Effector memory CD4-positive, alpha-beta T cell (primary cell): ENCODE results near the gene DGKG.

ENCODE experiments used
- DNase-seq, 3 donors: peaks; one replicate each; pipeline ENCODE4 v3.0.0-alpha.2; 2020
- H3K27ac ChIP-seq: 2 replicates; pipeline ENCODE4 v1.7.0; 2013; ENCODE audit warnings: mild to moderate bottlenecking, low read length, moderate library complexity; ENCODE audit not compliant: insufficient read depth, poor library complexity, severe bottlenecking
- H3K27me3 ChIP-seq: replicated peaks from 2 replicates; pipeline ENCODE4 v1.7.0; 2013; ENCODE audit warnings: mild to moderate bottlenecking, low read length; ENCODE audit not compliant: insufficient read depth, control insufficient read depth, poor library complexity, severe bottlenecking
- H3K36me3 ChIP-seq: 2 replicates; pipeline ENCODE4 v1.7.0; 2013; ENCODE audit warnings: mild to moderate bottlenecking, low read length, moderate library complexity; ENCODE audit not compliant: control insufficient read depth, insufficient read depth
- H3K4me1 ChIP-seq: 2 replicates; pipeline ENCODE4 v1.7.0; 2013; ENCODE audit warnings: low read length, mild to moderate bottlenecking; ENCODE audit not compliant: control insufficient read depth, insufficient read depth, poor library complexity, severe bottlenecking
- H3K4me3 ChIP-seq: 2 replicates; pipeline ENCODE4 v1.7.0; 2013; ENCODE audit warnings: low read length, low read depth, mild to moderate bottlenecking; ENCODE audit not compliant: insufficient read depth, poor library complexity, severe bottlenecking
- H3K9me3 ChIP-seq: 2 replicates; pipeline ENCODE4 v1.7.0; 2013; ENCODE audit warnings: mild to moderate bottlenecking, low read length, moderate library complexity; ENCODE audit not compliant: control insufficient read depth

The DGKG gene

GRCh38 chr3:186181901-186182300, 180.1 kb downstream of the DGKG start:
- Histone ChIP-seq H3K4me3 (no peak overlapping the region), H3K36me3 (no peaks in the 10 kb centered on the region), H3K9me3 (no peaks in the 10 kb centered on the region), H3K27me3 (no peaks in the 10 kb centered on the region), H3K4me1 (peaks cover 9% of the 10 kb centered on the region), H3K27ac (no peak overlapping the region)
- no peak for DNase-seq

- Histone ChIP-seq H3K9me3 (no peaks in the 10 kb centered on the region), H3K27ac (no peak overlapping the region), H3K4me1 (peaks cover 9% of the 10 kb centered on the region), H3K36me3 (no peaks in the 10 kb centered on the region), H3K4me3 (no peak overlapping the region), H3K27me3 (no peaks in the 10 kb centered on the region)
- no peak for DNase-seq
Measured at GRCh38 chr3:186180891-186181481, 181.0 kb downstream of the DGKG start.

GRCh38 chr3:186180151-186180550, 181.9 kb downstream of the DGKG start:
- Histone ChIP-seq H3K27ac (no peak overlapping the region), H3K36me3 (no peaks in the 10 kb centered on the region), H3K4me1 (peaks cover 6% of the 10 kb centered on the region), H3K27me3 (no peaks in the 10 kb centered on the region), H3K9me3 (no peaks in the 10 kb centered on the region), H3K4me3 (no peak overlapping the region)
- no peak for DNase-seq

GRCh38 chr3:186178412-186178811, 183.6 kb downstream of the DGKG start:
- H3K36me3 ChIP-seq, result no peaks in the 10 kb centered on the region
- H3K9me3 ChIP-seq, result no peaks in the 10 kb centered on the region
- no peak overlapping the region for H3K27ac ChIP-seq
- no peaks in the 10 kb centered on the region for H3K4me1 ChIP-seq
- H3K4me3 ChIP-seq, result no peak overlapping the region
- H3K27me3 ChIP-seq, result no peaks in the 10 kb centered on the region
- no peak for DNase-seq

GRCh38 chr3:186176373-186176990, 185.6 kb downstream of the DGKG start:
- no peak overlapping the region for H3K4me3 ChIP-seq
- no peaks in the 10 kb centered on the region for H3K9me3 ChIP-seq
- H3K27ac ChIP-seq, result no peak overlapping the region
- H3K4me1 ChIP-seq, result no peaks in the 10 kb centered on the region
- no peaks in the 10 kb centered on the region for H3K27me3 ChIP-seq
- DNase-seq, result no peak
- no peaks in the 10 kb centered on the region for H3K36me3 ChIP-seq

- Histone ChIP-seq H3K27me3 (no peaks in the 10 kb centered on the region), H3K27ac (no peak overlapping the region), H3K4me1 (no peaks in the 10 kb centered on the region), H3K4me3 (no peak overlapping the region), H3K9me3 (no peaks in the 10 kb centered on the region), H3K36me3 (no peaks in the 10 kb centered on the region)
- no peak for DNase-seq
Measured at GRCh38 chr3:186173224-186173815, 188.7 kb downstream of the DGKG start.

GRCh38 chr3:186172353-186172752, 189.7 kb downstream of the DGKG start:
- no peaks in the 10 kb centered on the region for H3K4me1 ChIP-seq
- H3K4me3 ChIP-seq, result no peak overlapping the region
- no peak for DNase-seq
- no peaks in the 10 kb centered on the region for H3K9me3 ChIP-seq
- H3K36me3 ChIP-seq, result no peaks in the 10 kb centered on the region
- H3K27me3 ChIP-seq, result no peaks in the 10 kb centered on the region
- no peak overlapping the region for H3K27ac ChIP-seq

- DNase-seq, result no peak
- H3K36me3 ChIP-seq, result no peaks in the 10 kb centered on the region
Measured at GRCh38 chr3:186171521-186171920, 190.5 kb downstream of the DGKG start.

GRCh38 chr3:186170516-186170915, 191.5 kb downstream of the DGKG start:
- H3K4me3 ChIP-seq, result no peak overlapping the region
- no peak for DNase-seq
- H3K27me3 ChIP-seq, result no peaks in the 10 kb centered on the region
- H3K4me1 ChIP-seq, result no peaks in the 10 kb centered on the region
- H3K9me3 ChIP-seq, result no peaks in the 10 kb centered on the region
- H3K27ac ChIP-seq, result no peak overlapping the region
- no peaks in the 10 kb centered on the region for H3K36me3 ChIP-seq

More at GRCh38 chr3:186171521-186171920, 190.5 kb downstream of the DGKG start:
- H3K27ac ChIP-seq, result no peak overlapping the region
- no peaks in the 10 kb centered on the region for H3K27me3 ChIP-seq
- H3K9me3 ChIP-seq, result no peaks in the 10 kb centered on the region
- no peak overlapping the region for H3K4me3 ChIP-seq
- H3K4me1 ChIP-seq, result no peaks in the 10 kb centered on the region

GRCh38 chr3:186169379-186169778, 192.7 kb downstream of the DGKG start:
- Histone ChIP-seq H3K27me3 (no peaks in the 10 kb centered on the region), H3K36me3 (no peaks in the 10 kb centered on the region), H3K27ac (no peak overlapping the region), H3K9me3 (no peaks in the 10 kb centered on the region), H3K4me1 (no peaks in the 10 kb centered on the region), H3K4me3 (no peak overlapping the region)
- DNase-seq, result no peak
